ENCODE data around the gene ZFYVE9.
A peak's percentile ranks its signal among the peaks of the same experiment; 100 is the strongest.

ZFYVE9 gene

DNA sequence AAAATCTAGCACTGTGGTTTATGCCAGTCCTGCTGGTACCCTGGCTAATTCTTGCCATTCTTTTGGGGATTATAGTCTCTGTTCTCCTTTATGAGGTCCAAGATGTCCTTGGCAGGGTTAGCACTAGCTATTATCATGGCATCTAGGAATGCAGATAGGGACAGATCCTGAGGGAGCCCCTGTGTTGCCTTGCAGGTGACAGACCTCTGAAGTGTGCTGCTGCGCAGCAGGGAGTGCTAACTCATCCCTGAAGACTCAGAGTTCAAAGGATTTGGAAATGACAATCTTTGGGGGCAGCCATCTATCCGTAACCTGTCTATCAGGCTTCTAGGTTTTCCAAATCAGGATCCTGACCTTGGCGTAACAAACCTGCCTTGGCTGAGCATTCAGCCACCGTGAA lies 16.3 kb downstream of the ZFYVE9 start:
- no peak for ATAC-seq
- TF ChIP-seq ZNF8 (CRISPR knock-in tag; IDR thresholded peaks at IDR 0.05) = no peak
- TF ChIP-seq GLIS3 (CRISPR knock-in tag; IDR thresholded peaks at IDR 0.05) = no peak
- TF ChIP-seq, protein P1, sequence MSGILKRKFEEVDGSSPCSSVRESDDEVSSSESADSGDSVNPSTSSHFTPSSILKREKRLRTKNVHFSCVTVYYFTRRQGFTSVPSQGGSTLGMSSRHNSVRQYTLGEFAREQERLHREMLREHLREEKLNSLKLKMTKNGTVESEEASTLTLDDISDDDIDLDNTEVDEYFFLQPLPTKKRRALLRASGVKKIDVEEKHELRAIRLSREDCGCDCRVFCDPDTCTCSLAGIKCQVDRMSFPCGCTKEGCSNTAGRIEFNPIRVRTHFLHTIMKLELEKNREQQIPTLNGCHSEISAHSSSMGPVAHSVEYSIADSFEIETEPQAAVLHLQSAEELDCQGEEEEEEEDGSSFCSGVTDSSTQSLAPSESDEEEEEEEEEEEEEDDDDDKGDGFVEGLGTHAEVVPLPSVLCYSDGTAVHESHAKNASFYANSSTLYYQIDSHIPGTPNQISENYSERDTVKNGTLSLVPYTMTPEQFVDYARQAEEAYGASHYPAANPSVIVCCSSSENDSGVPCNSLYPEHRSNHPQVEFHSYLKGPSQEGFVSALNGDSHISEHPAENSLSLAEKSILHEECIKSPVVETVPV (CRISPR knock-in tag; IDR thresholded peaks at IDR 0.05) = no peak
- no peak for TF ChIP-seq ARNTL (CRISPR knock-in tag; IDR thresholded peaks at IDR 0.05; ENCODE audit: borderline replicate concordance, low read depth)
- TF ChIP-seq ZNF565 (CRISPR knock-in tag; conservative IDR thresholded peaks at IDR 0.05; ENCODE audit: low read depth) = no peak
- TF ChIP-seq, protein P2, sequence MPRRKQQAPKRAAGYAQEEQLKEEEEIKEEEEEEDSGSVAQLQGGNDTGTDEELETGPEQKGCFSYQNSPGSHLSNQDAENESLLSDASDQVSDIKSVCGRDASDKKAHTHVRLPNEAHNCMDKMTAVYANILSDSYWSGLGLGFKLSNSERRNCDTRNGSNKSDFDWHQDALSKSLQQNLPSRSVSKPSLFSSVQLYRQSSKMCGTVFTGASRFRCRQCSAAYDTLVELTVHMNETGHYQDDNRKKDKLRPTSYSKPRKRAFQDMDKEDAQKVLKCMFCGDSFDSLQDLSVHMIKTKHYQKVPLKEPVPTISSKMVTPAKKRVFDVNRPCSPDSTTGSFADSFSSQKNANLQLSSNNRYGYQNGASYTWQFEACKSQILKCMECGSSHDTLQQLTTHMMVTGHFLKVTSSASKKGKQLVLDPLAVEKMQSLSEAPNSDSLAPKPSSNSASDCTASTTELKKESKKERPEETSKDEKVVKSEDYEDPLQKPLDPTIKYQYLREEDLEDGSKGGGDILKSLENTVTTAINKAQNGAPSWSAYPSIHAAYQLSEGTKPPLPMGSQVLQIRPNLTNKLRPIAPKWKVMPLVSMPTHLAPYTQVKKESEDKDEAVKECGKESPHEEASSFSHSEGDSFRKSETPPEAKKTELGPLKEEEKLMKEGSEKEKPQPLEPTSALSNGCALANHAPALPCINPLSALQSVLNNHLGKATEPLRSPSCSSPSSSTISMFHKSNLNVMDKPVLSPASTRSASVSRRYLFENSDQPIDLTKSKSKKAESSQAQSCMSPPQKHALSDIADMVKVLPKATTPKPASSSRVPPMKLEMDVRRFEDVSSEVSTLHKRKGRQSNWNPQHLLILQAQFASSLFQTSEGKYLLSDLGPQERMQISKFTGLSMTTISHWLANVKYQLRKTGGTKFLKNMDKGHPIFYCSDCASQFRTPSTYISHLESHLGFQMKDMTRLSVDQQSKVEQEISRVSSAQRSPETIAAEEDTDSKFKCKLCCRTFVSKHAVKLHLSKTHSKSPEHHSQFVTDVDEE (CRISPR knock-in tag; IDR thresholded peaks at IDR 0.05) = no peak
- TF ChIP-seq OSR1 (CRISPR knock-in tag; IDR thresholded peaks at IDR 0.05) = no peak
- no peak for TF ChIP-seq ZC3H10 (CRISPR knock-in tag; IDR thresholded peaks at IDR 0.05)
- no peak for TF ChIP-seq TOX (CRISPR knock-in tag; IDR thresholded peaks at IDR 0.05; ENCODE audit: borderline replicate concordance)
- no peak for TF ChIP-seq CSDC2 (CRISPR knock-in tag; IDR thresholded peaks at IDR 0.05)
- no peak for TF ChIP-seq SNAI2 (CRISPR knock-in tag; IDR thresholded peaks at IDR 0.05)
- TF ChIP-seq ZFP30 (CRISPR knock-in tag; IDR thresholded peaks at IDR 0.05) = no peak
- TF ChIP-seq, protein P3, sequence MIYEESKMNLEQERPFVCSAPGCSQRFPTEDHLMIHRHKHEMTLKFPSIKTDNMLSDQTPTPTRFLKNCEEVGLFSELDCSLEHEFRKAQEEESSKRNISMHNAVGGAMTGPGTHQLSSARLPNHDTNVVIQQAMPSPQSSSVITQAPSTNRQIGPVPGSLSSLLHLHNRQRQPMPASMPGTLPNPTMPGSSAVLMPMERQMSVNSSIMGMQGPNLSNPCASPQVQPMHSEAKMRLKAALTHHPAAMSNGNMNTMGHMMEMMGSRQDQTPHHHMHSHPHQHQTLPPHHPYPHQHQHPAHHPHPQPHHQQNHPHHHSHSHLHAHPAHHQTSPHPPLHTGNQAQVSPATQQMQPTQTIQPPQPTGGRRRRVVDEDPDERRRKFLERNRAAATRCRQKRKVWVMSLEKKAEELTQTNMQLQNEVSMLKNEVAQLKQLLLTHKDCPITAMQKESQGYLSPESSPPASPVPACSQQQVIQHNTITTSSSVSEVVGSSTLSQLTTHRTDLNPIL (CRISPR knock-in tag; IDR thresholded peaks at IDR 0.05; ENCODE audit: low read depth) = no peak
- no peak for TF ChIP-seq ISL1 (CRISPR knock-in tag; IDR thresholded peaks at IDR 0.05)
- TF ChIP-seq BACH2 (CRISPR knock-in tag; IDR thresholded peaks at IDR 0.05; ENCODE audit: borderline replicate concordance) = no peak
- TF ChIP-seq ESRRG (CRISPR knock-in tag; IDR thresholded peaks at IDR 0.05) = no peak

DNA sequence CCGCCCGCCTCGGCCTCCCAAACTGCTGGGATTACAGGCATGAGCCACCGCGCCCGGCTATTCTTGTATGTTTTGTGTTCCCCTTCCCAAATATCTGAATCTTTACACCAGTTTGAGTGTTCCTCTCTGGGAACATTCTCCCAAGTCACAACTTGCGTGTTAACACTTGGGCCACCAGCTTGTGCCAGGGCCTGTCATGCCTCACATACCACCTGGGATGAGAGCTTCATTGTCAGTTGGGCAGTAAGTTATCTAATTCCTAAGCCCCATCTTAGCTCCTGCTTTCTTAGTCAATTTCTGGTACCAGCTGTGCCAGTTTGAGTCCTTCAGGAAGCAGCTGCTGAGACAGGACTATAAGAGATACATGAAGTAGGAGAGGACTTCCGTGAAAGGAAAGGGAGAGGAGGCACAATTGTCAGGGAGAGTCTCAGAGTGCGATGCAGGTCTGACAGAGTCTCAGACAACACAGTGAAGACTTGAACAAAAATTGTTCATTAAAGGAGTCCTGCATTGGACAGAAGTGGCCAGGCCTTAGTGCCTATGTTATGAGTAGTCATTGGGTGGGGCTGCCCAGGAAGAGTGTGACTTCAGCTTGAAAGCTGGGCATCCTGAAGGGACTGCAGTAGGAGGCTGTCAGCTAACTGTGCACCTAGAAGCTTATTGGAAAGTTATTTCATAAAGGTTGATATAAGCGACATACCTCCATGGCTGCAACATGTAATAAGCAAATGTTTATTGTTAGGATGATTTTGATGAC lies 17.3 kb downstream of the ZFYVE9 start:
- ATAC-seq = peak; percentile 51; the same call in 2 of the 3 replicates
- TF ChIP-seq, protein P4, sequence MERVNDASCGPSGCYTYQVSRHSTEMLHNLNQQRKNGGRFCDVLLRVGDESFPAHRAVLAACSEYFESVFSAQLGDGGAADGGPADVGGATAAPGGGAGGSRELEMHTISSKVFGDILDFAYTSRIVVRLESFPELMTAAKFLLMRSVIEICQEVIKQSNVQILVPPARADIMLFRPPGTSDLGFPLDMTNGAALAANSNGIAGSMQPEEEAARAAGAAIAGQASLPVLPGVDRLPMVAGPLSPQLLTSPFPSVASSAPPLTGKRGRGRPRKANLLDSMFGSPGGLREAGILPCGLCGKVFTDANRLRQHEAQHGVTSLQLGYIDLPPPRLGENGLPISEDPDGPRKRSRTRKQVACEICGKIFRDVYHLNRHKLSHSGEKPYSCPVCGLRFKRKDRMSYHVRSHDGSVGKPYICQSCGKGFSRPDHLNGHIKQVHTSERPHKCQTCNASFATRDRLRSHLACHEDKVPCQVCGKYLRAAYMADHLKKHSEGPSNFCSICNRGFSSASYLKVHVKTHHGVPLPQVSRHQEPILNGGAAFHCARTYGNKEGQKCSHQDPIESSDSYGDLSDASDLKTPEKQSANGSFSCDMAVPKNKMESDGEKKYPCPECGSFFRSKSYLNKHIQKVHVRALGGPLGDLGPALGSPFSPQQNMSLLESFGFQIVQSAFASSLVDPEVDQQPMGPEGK (CRISPR knock-in tag; IDR thresholded peaks at IDR 0.05; ENCODE audit: borderline replicate concordance) = no peak
- no peak for TF ChIP-seq ZNF565 (CRISPR knock-in tag; conservative IDR thresholded peaks at IDR 0.05; ENCODE audit: low read depth)
- TF ChIP-seq ZNF8 (CRISPR knock-in tag; IDR thresholded peaks at IDR 0.05) = no peak
- no peak for TF ChIP-seq PPARA (CRISPR knock-in tag; IDR thresholded peaks at IDR 0.05; ENCODE audit: borderline replicate concordance)
- TF ChIP-seq RARB (CRISPR knock-in tag; IDR thresholded peaks at IDR 0.05) = no peak
- TF ChIP-seq, protein P5, sequence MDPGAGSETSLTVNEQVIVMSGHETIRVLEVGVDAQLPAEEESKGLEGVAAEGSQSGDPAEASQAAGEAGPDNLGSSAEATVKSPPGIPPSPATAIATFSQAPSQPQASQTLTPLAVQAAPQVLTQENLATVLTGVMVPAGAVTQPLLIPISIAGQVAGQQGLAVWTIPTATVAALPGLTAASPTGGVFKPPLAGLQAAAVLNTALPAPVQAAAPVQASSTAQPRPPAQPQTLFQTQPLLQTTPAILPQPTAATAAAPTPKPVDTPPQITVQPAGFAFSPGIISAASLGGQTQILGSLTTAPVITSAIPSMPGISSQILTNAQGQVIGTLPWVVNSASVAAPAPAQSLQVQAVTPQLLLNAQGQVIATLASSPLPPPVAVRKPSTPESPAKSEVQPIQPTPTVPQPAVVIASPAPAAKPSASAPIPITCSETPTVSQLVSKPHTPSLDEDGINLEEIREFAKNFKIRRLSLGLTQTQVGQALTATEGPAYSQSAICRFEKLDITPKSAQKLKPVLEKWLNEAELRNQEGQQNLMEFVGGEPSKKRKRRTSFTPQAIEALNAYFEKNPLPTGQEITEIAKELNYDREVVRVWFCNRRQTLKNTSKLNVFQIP (CRISPR knock-in tag; IDR thresholded peaks at IDR 0.05; ENCODE audit: borderline replicate concordance, low read depth) = no peak
- TF ChIP-seq, protein P2 (CRISPR knock-in tag; IDR thresholded peaks at IDR 0.05) = no peak
- no peak for TF ChIP-seq BACH2 (CRISPR knock-in tag; IDR thresholded peaks at IDR 0.05; ENCODE audit: borderline replicate concordance)
- TF ChIP-seq GLIS3 (CRISPR knock-in tag; IDR thresholded peaks at IDR 0.05) = no peak
